Measurements from ENCODE around the gene NEGR1.

- no peak for TF ChIP-seq CTCF (conservative IDR thresholded peaks at IDR 0.05; ENCODE audit: low read length)
- TF ChIP-seq EZH2phosphoT487 (IDR thresholded peaks at IDR 0.05; ENCODE audit: borderline replicate concordance) = no peak
These were observed 704.7 kb downstream of the NEGR1 start for GRCh38 chr1:71577451-71578131.

Measured in Loucy (cell line).